ENCODE measurements around the gene R3HCC1L.

- no peak for TF ChIP-seq CTCF (IDR thresholded peaks at IDR 0.05; ENCODE audit: low read depth, low read length, poor library complexity, severe bottlenecking)
- no peak for TF ChIP-seq EZH2phosphoT487 (IDR thresholded peaks at IDR 0.05; ENCODE audit: borderline replicate concordance, low read length)
These were observed 74.5 kb downstream of the R3HCC1L start for GRCh38 chr10:98208925-98209324.

All from DOHH2 (cell line).